Activated CD8-positive, alpha-beta memory T cell treated with anti-CD3 and anti-CD28 coated beads for 48 hours (primary cell): ENCODE results near the gene ARL2.

Experiments used
- DNase-seq, 3 experiments: peaks; one replicate each; pipeline ENCODE4 v3.0.0-alpha.2; 2020; ENCODE audit warnings: low read depth in 2 of 3, low spot score in 2 of 3

The ARL2 gene

GRCh38 chr11:65045061-65045460 is 31.1 kb downstream of the ARL2 start:
- DNase-seq, result no peak

- no peak for DNase-seq
These were observed 31.8 kb downstream of the ARL2 start for GRCh38 chr11:65045728-65046127.

- DNase-seq, result no peak
These were observed 33.8 kb downstream of the ARL2 start for GRCh38 chr11:65047581-65048422.

- no peak for DNase-seq
These were observed 37.5 kb downstream of the ARL2 start for GRCh38 chr11:65051398-65051858.

- DNase-seq, result no peak
These were observed 40.0 kb downstream of the ARL2 start for GRCh38 chr11:65053827-65054508.

GRCh38 chr11:65055538-65055937 is 41.6 kb downstream of the ARL2 start:
- no peak for DNase-seq

- no peak for DNase-seq
These were observed 43.0 kb downstream of the ARL2 start for GRCh38 chr11:65056999-65057398.

GRCh38 chr11:65057526-65057925 is 43.6 kb downstream of the ARL2 start:
- no peak for DNase-seq

- DNase-seq, result no peak
These were observed 44.1 kb downstream of the ARL2 start for GRCh38 chr11:65058012-65058411.

GRCh38 chr11:65058419-65059054 is 44.6 kb downstream of the ARL2 start, which contains the start of gene NAALADL1:
TSS of gene NAALADL1 (minus strand) at chr11:65058553. CDS start at chr11:65058521, 32 bp downstream.
- DNase-seq, result no peak

- DNase-seq, result no peak
These were observed 45.6 kb downstream of the ARL2 start for GRCh38 chr11:65059523-65059922.

- no peak for DNase-seq
These were observed 46.2 kb downstream of the ARL2 start for GRCh38 chr11:65059959-65060824.

- DNase-seq, result no peak
These were observed 47.0 kb downstream of the ARL2 start for GRCh38 chr11:65060913-65061408.

- DNase-seq, result no peak
These were observed 49.6 kb downstream of the ARL2 start for GRCh38 chr11:65063532-65063931.

GRCh38 chr11:65064847-65065240 is 50.9 kb downstream of the ARL2 start:
- DNase-seq, result no peak

- no peak for DNase-seq
These were observed 51.9 kb downstream of the ARL2 start for GRCh38 chr11:65065851-65066250.

- DNase-seq, result no peak
These were observed 52.4 kb downstream of the ARL2 start for GRCh38 chr11:65066315-65066714.

- DNase-seq, result no peak
These were observed 52.9 kb downstream of the ARL2 start for GRCh38 chr11:65066805-65067291.

- DNase-seq, result no peak
These were observed 53.5 kb downstream of the ARL2 start for GRCh38 chr11:65067446-65067845.

GRCh38 chr11:65069217-65069616 is 55.3 kb downstream of the ARL2 start:
- no peak for DNase-seq
